Activated naive CD8-positive, alpha-beta T cell treated with anti-CD3 and anti-CD28 coated beads, Interleukin-2, amount 10 ng/mL, durations not matched to agents 7 days and 5 days (primary cell): ENCODE results near the gene RCC2. TPM values are rescaled to one million over a fixed set of nuclear protein-coding genes. Genes with fewer than 3 reads are reported as not detected.
"Not testable (repeated sequence)": the region's sequence is repeated elsewhere in the genome, so short reads cannot be mapped to it uniquely, and the experiment has no call there.

ENCODE experiments used
- ATAC-seq: fragments of 150-1000 bp; cut with Tn5 transposase; one replicate; pipeline ENCODE4 v1.10.0; 2021; ENCODE audit warnings: low read depth, moderate library complexity
- POLR2A ChIA-PET: fragments of 350-600 bp; sonication (Branson Sonifier 250); formaldehyde crosslinking; loops from one replicate; lab custom pipeline; 2021; ENCODE audit warnings: antibody characterized with exemption; lab: Charles Lee
- DNase-seq: peaks from one replicate; pipeline ENCODE4 v3.0.0; 2021
- H3K27ac Mint-ChIP-seq: one replicate; pipeline ENCODE4 v1.8.0; 2022; ENCODE audit warnings: mild to moderate bottlenecking, mixed read lengths
- H3K27me3 Mint-ChIP-seq: one replicate; pipeline ENCODE4 v1.8.0; 2022; ENCODE audit warnings: mild to moderate bottlenecking, moderate library complexity, mixed read lengths
- H3K36me3 Mint-ChIP-seq: one replicate; pipeline ENCODE4 v1.8.0; 2021; ENCODE audit warnings: mild to moderate bottlenecking, mixed read lengths
- H3K4me1 Mint-ChIP-seq: one replicate; pipeline ENCODE4 v1.8.0; 2021; ENCODE audit warnings: mixed read lengths
- H3K4me3 Mint-ChIP-seq: one replicate; pipeline ENCODE4 v1.8.0; 2022; ENCODE audit warnings: mild to moderate bottlenecking, moderate library complexity, mixed read lengths
- H3K9me3 Mint-ChIP-seq: one replicate; pipeline ENCODE4 v1.8.0; 2021; ENCODE audit warnings: mixed read lengths
- total RNA-seq, 2 experiments: library from RNA; stranded (reverse); gene quantifications; one replicate each; pipeline ENCODE4 v1.2.3, GENCODE V29; 2021

RCC2 gene
- total RNA-seq, result 100 to 1,000 TPM; 106 to 113 TPM

GRCh38 chr1:17439250-17440073 lies at the start of gene RCC2:
RCC2 (minus strand) TSS chr1:17439677; CDS start chr1:17438514, 1,163 bp downstream.
- ATAC-seq (peak; percentile 71), DNase-seq (peak; percentile 82)
- Mint-ChIP-seq H3K9me3 (no peaks in the 10 kb centered on the region), H3K4me3 (peak within 1 kb of the TSS; percentile 93), H3K4me1 (peaks cover 37% of the 10 kb centered on the region), H3K36me3 (peaks cover 7% of the 10 kb centered on the region), H3K27ac (peak within 1 kb of the TSS; percentile 97), H3K27me3 (no peaks in the 10 kb centered on the region)
- POLR2A ChIA-PET, result interaction anchor here (0.5 to 2.7 kb wide), 4 partner anchors 12 to 535 kb away, joined by 3 to 14 read pairs (median 3); no protein-coding TSS in a partner anchor

- POLR2A ChIA-PET, result interaction anchor here (0.5 kb wide), 1 partner anchor 10 kb away, joined by 3 read pairs; no protein-coding TSS in a partner anchor
- Mint-ChIP-seq H3K4me1 (peaks cover 1% of the 10 kb centered on the region), H3K27ac (no peak overlapping the region)
Measured at GRCh38 chr1:17486242-17486641, 46.8 kb upstream of the RCC2 start.

GRCh38 chr1:17485281-17485680 lies 45.8 kb upstream of the RCC2 start:
- ATAC-seq (no peak), DNase-seq (no peak)
- peaks cover 4% of the 10 kb centered on the region for H3K27me3 Mint-ChIP-seq
- peaks cover 1% of the 10 kb centered on the region for H3K4me1 Mint-ChIP-seq
- H3K9me3 Mint-ChIP-seq, result no peaks in the 10 kb centered on the region
- no peaks in the 10 kb centered on the region for H3K36me3 Mint-ChIP-seq
- H3K4me3 Mint-ChIP-seq, result no peak overlapping the region
- H3K27ac Mint-ChIP-seq, result no peak overlapping the region
- POLR2A ChIA-PET, result no interaction called here

More at GRCh38 chr1:17486242-17486641, 46.8 kb upstream of the RCC2 start:
- Mint-ChIP-seq H3K4me3 (no peak overlapping the region), H3K36me3 (no peaks in the 10 kb centered on the region), H3K27me3 (peaks cover 4% of the 10 kb centered on the region), H3K9me3 (no peaks in the 10 kb centered on the region)
- DNase-seq (no peak), ATAC-seq (no peak)

GRCh38 chr1:17481981-17482380 lies 42.5 kb upstream of the RCC2 start:
- H3K27me3 Mint-ChIP-seq, ATAC-seq, DNase-seq, H3K4me3 Mint-ChIP-seq, H3K36me3 Mint-ChIP-seq, H3K27ac Mint-ChIP-seq, POLR2A ChIA-PET, H3K9me3 Mint-ChIP-seq, H3K4me1 Mint-ChIP-seq: not testable (repeated sequence)

GRCh38 chr1:17480846-17481245 lies 41.4 kb upstream of the RCC2 start:
- H3K36me3 Mint-ChIP-seq, result no peaks in the 10 kb centered on the region
- POLR2A ChIA-PET, result no interaction called here
- H3K27me3 Mint-ChIP-seq, result peaks cover under 1% of the 10 kb centered on the region
- H3K4me3 Mint-ChIP-seq, result no peak overlapping the region
- H3K27ac Mint-ChIP-seq, result no peak overlapping the region
- DNase-seq, result no peak
- no peaks in the 10 kb centered on the region for H3K9me3 Mint-ChIP-seq
- H3K4me1 Mint-ChIP-seq, result no peaks in the 10 kb centered on the region
- ATAC-seq, result no peak

GRCh38 chr1:17475752-17476151 lies 36.3 kb upstream of the RCC2 start:
- Mint-ChIP-seq H3K4me1 (no peaks in the 10 kb centered on the region), H3K27me3 (no peaks in the 10 kb centered on the region), H3K27ac (no peak overlapping the region), H3K36me3 (no peaks in the 10 kb centered on the region), H3K9me3 (no peaks in the 10 kb centered on the region), H3K4me3 (no peak overlapping the region)
- ATAC-seq, result no peak
- no peak for DNase-seq
- POLR2A ChIA-PET, result interaction anchor here (0.6 kb wide), 1 partner anchor 31 kb away, joined by 5 read pairs; no protein-coding TSS in a partner anchor

- H3K4me3 Mint-ChIP-seq, DNase-seq, H3K27ac Mint-ChIP-seq, ATAC-seq, H3K4me1 Mint-ChIP-seq, H3K9me3 Mint-ChIP-seq, H3K27me3 Mint-ChIP-seq, H3K36me3 Mint-ChIP-seq: not testable (repeated sequence)
- POLR2A ChIA-PET, result interaction anchor here (0.6 kb wide), 1 partner anchor 30 kb away, joined by 5 read pairs; no protein-coding TSS in a partner anchor
Measured at GRCh38 chr1:17474836-17475555, 35.5 kb upstream of the RCC2 start.

GRCh38 chr1:17472814-17473213 lies 33.3 kb upstream of the RCC2 start:
- Mint-ChIP-seq H3K36me3 (no peaks in the 10 kb centered on the region), H3K4me1 (no peaks in the 10 kb centered on the region), H3K9me3 (no peaks in the 10 kb centered on the region), H3K4me3 (no peak overlapping the region), H3K27me3 (no peaks in the 10 kb centered on the region), H3K27ac (no peak overlapping the region)
- DNase-seq (no peak), ATAC-seq (no peak)
- POLR2A ChIA-PET, result no interaction called here

GRCh38 chr1:17471393-17471792 lies 31.9 kb upstream of the RCC2 start:
- DNase-seq (no peak), ATAC-seq (no peak)
- Mint-ChIP-seq H3K4me1 (no peaks in the 10 kb centered on the region), H3K27me3 (no peaks in the 10 kb centered on the region), H3K9me3 (no peaks in the 10 kb centered on the region), H3K4me3 (no peak overlapping the region), H3K36me3 (no peaks in the 10 kb centered on the region), H3K27ac (no peak overlapping the region)
- POLR2A ChIA-PET, result no interaction called here

- H3K4me3 Mint-ChIP-seq, result no peak overlapping the region
- no peaks in the 10 kb centered on the region for H3K36me3 Mint-ChIP-seq
- no peak overlapping the region for H3K27ac Mint-ChIP-seq
- H3K27me3 Mint-ChIP-seq, result no peaks in the 10 kb centered on the region
- POLR2A ChIA-PET, result no interaction called here
- DNase-seq (no peak), ATAC-seq (no peak)
- no peaks in the 10 kb centered on the region for H3K9me3 Mint-ChIP-seq
- no peaks in the 10 kb centered on the region for H3K4me1 Mint-ChIP-seq
Measured at GRCh38 chr1:17470021-17470799, 30.7 kb upstream of the RCC2 start.

- POLR2A ChIA-PET, result interaction anchor here (0.7 kb wide), 1 partner anchor 71 kb away, joined by 3 read pairs; the partner anchor contains the start of gene ARHGEF10L
- not testable (repeated sequence) for H3K4me3 Mint-ChIP-seq, H3K9me3 Mint-ChIP-seq, H3K27me3 Mint-ChIP-seq, DNase-seq, H3K4me1 Mint-ChIP-seq, ATAC-seq, H3K36me3 Mint-ChIP-seq, H3K27ac Mint-ChIP-seq
Measured at GRCh38 chr1:17468357-17469265, 29.1 kb upstream of the RCC2 start.

- Mint-ChIP-seq H3K27ac (no peak overlapping the region), H3K36me3 (no peaks in the 10 kb centered on the region), H3K9me3 (no peaks in the 10 kb centered on the region), H3K4me3 (no peak overlapping the region), H3K27me3 (no peaks in the 10 kb centered on the region), H3K4me1 (no peaks in the 10 kb centered on the region)
- no peak for DNase-seq
- no peak for ATAC-seq
- POLR2A ChIA-PET, result interaction anchor here (0.7 kb wide), 1 partner anchor 46 kb away, joined by 7 read pairs; no protein-coding TSS in a partner anchor
Measured at GRCh38 chr1:17466359-17466758, 26.9 kb upstream of the RCC2 start.
